H1 (cell line): ENCODE measurements around the gene RAB40B. TPM values are rescaled to one million over a fixed set of nuclear protein-coding genes. Genes with fewer than 3 reads are reported as not detected.

Experiments
- CHD2 ChIP-seq: IDR thresholded peaks from 2 replicates; pipeline ENCODE4 v1.6.1; 2012; ENCODE audit warnings: low read length, improper control_type of control experiment
- GTF2F1 ChIP-seq: IDR thresholded peaks from 2 replicates; pipeline ENCODE4 v1.6.1; 2012; ENCODE audit warnings: low read depth, low read length, improper control_type of control experiment, borderline replicate concordance
- NRF1 ChIP-seq: IDR thresholded peaks from 2 replicates; pipeline ENCODE4 v1.6.1; 2011; ENCODE audit warnings: mild to moderate bottlenecking, low read depth, low read length, improper control_type of control experiment
- polyA plus RNA-seq, 7 experiments: library from polyadenylated mRNA; depleted of rRNA in 3 of 7; stranded (reverse) in 5 of 7; unstranded in 2 of 7; fragments of >200 nt in 5 of 7; fragments of 200-250 nt in 2 of 7; gene quantifications; 1 replicate in 5 of 7; 2 replicates in 1 of 7; 4 replicates in 1 of 7; pipeline versions ENCODE4 v1.2.1 to v1.2.3, GENCODE V29; 2011 to 2013; ENCODE audit warnings: missing spikeins in 2 of 7, mixed read lengths in 2 of 7
- total RNA-seq: library from RNA; stranded (reverse); fragmentation: NEBNext Ultra II Directional; extraction: Animal tissue kit (Norgen Biotek cat#: 25700); gene quantifications from 2 replicates; pipeline ENCODE4 v1.2.1, GENCODE V29; 2021

RAB40B gene
- total and polyA plus RNA-seq, 2 of the 8 experiments (the other 6 are each of a cell fraction or from before 2014, with no cell fraction given): 3.1 to 4.6 TPM

DNA sequence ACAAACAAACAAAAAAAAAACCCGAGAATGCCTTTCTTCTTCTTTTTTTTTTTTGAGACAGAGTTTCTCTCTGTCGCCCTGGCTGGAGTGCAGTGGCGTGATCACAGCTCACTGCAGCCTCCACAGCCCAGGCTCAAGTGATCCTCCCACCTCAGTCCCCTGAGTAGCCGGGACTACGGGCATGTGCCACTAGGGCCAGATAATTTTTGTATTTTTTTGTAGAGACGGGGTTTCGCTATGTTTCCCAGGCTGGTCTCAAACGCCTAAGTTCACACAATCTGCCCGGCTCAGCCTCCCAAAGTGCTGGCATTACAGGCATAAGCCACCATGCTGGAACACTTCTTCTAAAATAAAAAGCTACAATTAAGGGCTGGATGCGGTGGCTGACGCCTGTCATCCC, 33.3 kb downstream of the RAB40B start (continued):
- no peak for TF ChIP-seq NRF1
- no peak for TF ChIP-seq CHD2
- no peak for TF ChIP-seq GTF2F1
